Lower leg skin (tissue), 3 donors: Measurements from ENCODE around the gene MED9.

Source experiments
- POLR2A ChIP-seq, 2 donors: fragments of 450-650 bp; IDR thresholded peaks; one replicate each; pipeline ENCODE4 v1.6.1; 2016 to 2017; ENCODE audit warnings: antibody characterized with exemption in 2 of 2, mild to moderate bottlenecking in 1 of 2, moderate library complexity in 1 of 2
- TF ChIP-seq, protein P1 (sequence below), 3 donors: fragments of 450-650 bp; IDR thresholded peaks; one replicate each; pipeline ENCODE4 v1.5.1; 2016; ENCODE audit warnings: antibody characterized with exemption in 3 of 3, mild to moderate bottlenecking in 3 of 3, moderate library complexity in 2 of 3

DNA sequence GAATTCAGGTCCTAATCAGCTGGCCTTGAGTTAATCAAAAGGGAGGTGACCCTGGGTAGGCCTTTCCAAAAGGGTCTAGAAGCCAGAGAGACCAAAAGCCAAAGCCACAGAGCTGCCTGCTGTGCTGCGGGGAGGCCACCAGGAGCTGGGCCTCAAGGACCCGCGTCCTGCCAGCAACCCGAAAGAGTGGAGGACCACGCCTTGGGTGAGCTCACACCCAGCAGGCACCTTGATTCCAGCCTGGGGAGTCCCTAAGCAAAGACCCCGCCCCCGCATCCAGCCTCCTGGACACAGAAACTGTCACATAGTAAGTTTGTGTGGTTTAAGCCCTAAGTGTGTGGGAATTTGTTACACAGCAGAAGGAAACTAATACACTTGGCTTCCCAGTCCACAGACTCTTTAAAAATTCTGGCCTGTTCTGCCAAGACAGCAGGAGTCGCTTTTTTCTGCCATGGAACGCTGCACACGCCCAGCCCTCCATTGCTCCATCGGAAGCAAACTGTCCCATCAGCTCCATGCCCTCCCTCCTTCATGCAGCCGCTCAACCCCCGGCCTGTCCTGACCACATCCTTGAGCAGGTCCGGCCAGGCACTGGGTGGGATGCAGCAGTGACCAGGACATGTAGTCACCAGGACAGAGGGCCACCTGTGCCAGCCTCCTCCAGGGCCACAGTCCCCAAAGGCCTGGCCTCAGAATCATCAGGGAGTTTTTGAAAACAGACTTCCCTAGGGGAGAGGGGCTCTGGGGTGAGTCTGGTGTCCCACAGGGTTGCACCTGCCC lies 40.3 kb downstream of the MED9 start:
- no peak for TF ChIP-seq POLR2A (IDR thresholded peaks at IDR 0.05)
- TF ChIP-seq, protein P1, sequence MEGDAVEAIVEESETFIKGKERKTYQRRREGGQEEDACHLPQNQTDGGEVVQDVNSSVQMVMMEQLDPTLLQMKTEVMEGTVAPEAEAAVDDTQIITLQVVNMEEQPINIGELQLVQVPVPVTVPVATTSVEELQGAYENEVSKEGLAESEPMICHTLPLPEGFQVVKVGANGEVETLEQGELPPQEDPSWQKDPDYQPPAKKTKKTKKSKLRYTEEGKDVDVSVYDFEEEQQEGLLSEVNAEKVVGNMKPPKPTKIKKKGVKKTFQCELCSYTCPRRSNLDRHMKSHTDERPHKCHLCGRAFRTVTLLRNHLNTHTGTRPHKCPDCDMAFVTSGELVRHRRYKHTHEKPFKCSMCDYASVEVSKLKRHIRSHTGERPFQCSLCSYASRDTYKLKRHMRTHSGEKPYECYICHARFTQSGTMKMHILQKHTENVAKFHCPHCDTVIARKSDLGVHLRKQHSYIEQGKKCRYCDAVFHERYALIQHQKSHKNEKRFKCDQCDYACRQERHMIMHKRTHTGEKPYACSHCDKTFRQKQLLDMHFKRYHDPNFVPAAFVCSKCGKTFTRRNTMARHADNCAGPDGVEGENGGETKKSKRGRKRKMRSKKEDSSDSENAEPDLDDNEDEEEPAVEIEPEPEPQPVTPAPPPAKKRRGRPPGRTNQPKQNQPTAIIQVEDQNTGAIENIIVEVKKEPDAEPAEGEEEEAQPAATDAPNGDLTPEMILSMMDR (IDR thresholded peaks at IDR 0.05): no peak
